Natural killer cell (primary cell): ENCODE results near the gene LDAH. TPM values are rescaled to one million over a fixed set of nuclear protein-coding genes. Genes with fewer than 3 reads are reported as not detected.

Source experiments
- ATAC-seq, 3 donors: fragments of 150-1000 bp in 2 of 3; fragments of 200-7000 bp in 1 of 3; cut with Tn5 transposase; 1 replicate in 1 of 3; 2 replicates in 2 of 3; pipeline ENCODE4 v1.10.0; 2021; ENCODE audit warnings: mild to moderate bottlenecking in 2 of 3, moderate library complexity in 2 of 3
- DNase-seq, 2 donors: peaks; one replicate each; pipeline versions ENCODE4 v3.0.0 to v3.0.0-alpha.2; 2013 to 2021; ENCODE audit warnings: mixed read lengths in 1 of 2
- H3K27ac ChIP-seq: one replicate; pipeline ENCODE4 v1.5.1; 2013; ENCODE audit warnings: mild to moderate bottlenecking, low read length
- H3K27me3 ChIP-seq: one replicate; pipeline ENCODE4 v1.6.1; 2013; ENCODE audit warnings: low read length; ENCODE audit not compliant: control insufficient read depth, insufficient read depth
- H3K36me3 ChIP-seq: one replicate; pipeline ENCODE4 v1.6.1; 2013; ENCODE audit warnings: low read length; ENCODE audit not compliant: control insufficient read depth, insufficient read depth
- H3K4me1 ChIP-seq: one replicate; pipeline ENCODE4 v1.6.1; 2013; ENCODE audit warnings: low read length; ENCODE audit not compliant: control insufficient read depth, insufficient read depth
- H3K4me3 ChIP-seq: one replicate; pipeline ENCODE4 v1.5.1; 2013; ENCODE audit warnings: low read length
- H3K9me3 ChIP-seq: one replicate; pipeline ENCODE4 v1.6.1; 2013; ENCODE audit warnings: low read length; ENCODE audit not compliant: control insufficient read depth, insufficient read depth
- H3K27ac Mint-ChIP-seq, 2 donors: one replicate each; pipeline ENCODE4 v1.8.0; 2022; ENCODE audit warnings: mild to moderate bottlenecking in 2 of 2, mixed read lengths in 2 of 2, moderate library complexity in 1 of 2
- H3K27me3 Mint-ChIP-seq, 2 donors: one replicate each; pipeline ENCODE4 v1.8.0; 2022; ENCODE audit warnings: low read depth in 2 of 2, mixed read lengths in 2 of 2
- H3K36me3 Mint-ChIP-seq: one replicate; pipeline ENCODE4 v1.8.0; 2022; ENCODE audit warnings: mixed read lengths
- H3K4me1 Mint-ChIP-seq, 2 donors: one replicate each; pipeline ENCODE4 v1.8.0; 2022; ENCODE audit warnings: mixed read lengths in 2 of 2
- H3K4me3 Mint-ChIP-seq: one replicate; pipeline ENCODE4 v1.8.0; 2022; ENCODE audit warnings: mild to moderate bottlenecking, moderate library complexity, mixed read lengths
- H3K9me3 Mint-ChIP-seq, 2 donors: one replicate each; pipeline ENCODE4 v1.8.0; 2022; ENCODE audit warnings: mixed read lengths in 2 of 2
- CTCF ChIP-seq: fragments of 200-600 bp; IDR thresholded peaks from one replicate; pipeline ENCODE4 v1.8.0; 2022; ENCODE audit warnings: antibody characterized with exemption
- WGBS: methylation state at CpG from one replicate; pipeline ENCODE4 v1.1.7; 2013; ENCODE audit warnings: missing lambda C conversion rate; ENCODE audit not compliant: insufficient coverage; 5-methylcytosine and 5-hydroxymethylcytosine counted together
- intact Hi-C: fragments of 100-400 bp; cut with micrococcal nuclease; formaldehyde crosslinking; loops from one replicate; pipeline ENCODE4 v1.14.2; 2022
- total RNA-seq, 4 donors: library from RNA; stranded (reverse); fragments of 120-200 nt in 1 of 4; gene quantifications; one replicate each; pipeline versions ENCODE4 v1.2.3 to v1.2.4, GENCODE V29; 2013 to 2022

Gene LDAH
- total RNA-seq, 3 donors from 2014 or later (not counting 1 experiment from before 2014, with no cell fraction given): 14.5 to 25.6 (median 17.2) TPM

GRCh38 chr2:20654535-20654813 is 168.4 kb downstream of the LDAH start:
- H3K36me3 ChIP-seq: no peaks in the 10 kb centered on the region
- WGBS: 100% methylated on average over 1 of the region's 2 CpGs
- DNase-seq (no peak), ATAC-seq (no peak)
- TF ChIP-seq CTCF: no peak
- no peaks in the 10 kb centered on the region for H3K9me3 ChIP-seq
- Mint-ChIP-seq H3K9me3 (no peaks in the 10 kb centered on the region), H3K4me1 (peaks cover 24 to 28% of the 10 kb centered on the region in 2 donors), H3K27me3 (peaks cover 21 to 22% of the 10 kb centered on the region in 2 donors), H3K27ac (no peak overlapping the region), H3K36me3 (no peaks in the 10 kb centered on the region), H3K4me3 (no peak overlapping the region)
- intact Hi-C loops: loop anchor here (5.0 kb wide), 1 partner anchor 77 kb away; no protein-coding TSS in a partner anchor
- peaks cover 21% of the 10 kb centered on the region for H3K4me1 ChIP-seq
- H3K27ac ChIP-seq: no peak overlapping the region
- no peaks in the 10 kb centered on the region for H3K27me3 ChIP-seq
- H3K4me3 ChIP-seq: no peak overlapping the region

DNA sequence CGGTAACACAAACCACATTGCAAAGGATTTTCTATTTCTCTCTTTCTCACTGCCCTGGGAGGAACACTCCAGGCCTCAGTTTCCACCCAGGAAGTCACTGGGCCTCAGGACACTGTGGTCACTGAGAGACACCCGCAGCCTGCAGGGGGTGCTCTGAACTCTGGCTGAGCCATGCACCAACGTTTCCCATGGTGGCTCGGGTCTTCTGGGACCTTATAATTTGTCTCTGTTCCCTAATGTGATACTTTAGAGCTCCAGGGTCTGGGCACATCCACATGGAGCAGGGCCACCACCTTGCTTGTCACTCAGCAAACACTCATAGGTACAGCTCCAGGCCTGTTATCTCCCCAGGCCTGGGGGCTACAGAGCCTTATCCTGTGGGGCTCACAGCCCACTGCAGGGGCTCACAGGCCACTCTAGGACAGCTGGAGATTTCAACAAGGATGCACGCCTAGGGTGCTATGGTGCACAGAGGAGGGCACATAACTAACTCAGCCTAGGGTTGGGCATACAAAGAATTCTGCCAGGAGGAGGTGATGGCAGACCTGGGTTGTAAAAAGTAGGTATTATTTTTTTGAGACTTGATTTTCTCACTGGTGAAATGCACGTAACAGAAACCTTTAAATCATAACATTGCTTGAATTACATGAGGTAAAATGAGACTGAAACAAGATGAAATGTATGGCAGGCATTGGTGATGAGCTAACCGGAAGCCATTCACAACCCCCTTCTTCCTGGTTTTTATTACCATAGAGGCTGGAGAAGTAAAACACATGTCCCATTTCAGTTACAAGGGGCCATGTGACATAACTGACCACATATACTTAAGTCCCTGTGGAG is 169.0 kb downstream of the LDAH start:
- Mint-ChIP-seq H3K27ac (no peak overlapping the region), H3K27me3 (peaks cover 17% of the 10 kb centered on the region in 2 donors), H3K4me3 (no peak overlapping the region), H3K9me3 (no peaks in the 10 kb centered on the region), H3K4me1 (peaks cover 29 to 33% of the 10 kb centered on the region in 2 donors), H3K36me3 (no peaks in the 10 kb centered on the region)
- Histone ChIP-seq H3K4me3 (no peak overlapping the region), H3K36me3 (no peaks in the 10 kb centered on the region), H3K4me1 (peaks cover 24% of the 10 kb centered on the region), H3K27me3 (no peaks in the 10 kb centered on the region), H3K27ac (no peak overlapping the region), H3K9me3 (no peaks in the 10 kb centered on the region)
- no peak for ATAC-seq
- intact Hi-C loops: loop anchor here (5.0 kb wide), 1 partner anchor 77 kb away; no protein-coding TSS in a partner anchor
- no peak for TF ChIP-seq CTCF
- WGBS: 93% methylated on average over 7 of the region's 7 CpGs
- no peak for DNase-seq

GRCh38 chr2:20652673-20653575 is 170.0 kb downstream of the LDAH start:
- Mint-ChIP-seq H3K27ac (peak overlapping the region; percentile 4 to 93), H3K4me1 (peaks cover 39 to 43% of the 10 kb centered on the region in 2 donors), H3K9me3 (no peaks in the 10 kb centered on the region), H3K4me3 (no peak overlapping the region), H3K27me3 (peaks cover 10 to 11% of the 10 kb centered on the region in 2 donors), H3K36me3 (no peaks in the 10 kb centered on the region)
- intact Hi-C loops: loop anchor here (5.0 kb wide), 1 partner anchor 76 kb away; no protein-coding TSS in a partner anchor
- ATAC-seq: no peak
- Histone ChIP-seq H3K27ac (no peak overlapping the region), H3K27me3 (no peaks in the 10 kb centered on the region), H3K4me3 (no peak overlapping the region), H3K9me3 (no peaks in the 10 kb centered on the region), H3K36me3 (no peaks in the 10 kb centered on the region), H3K4me1 (peaks cover 29% of the 10 kb centered on the region)
- WGBS: 97% methylated on average over 11 of the region's 11 CpGs
- TF ChIP-seq CTCF: no peak
- no peak for DNase-seq
